Measurements from ENCODE around the gene CEMIP2.

Gene CEMIP2

GRCh38 chr9:71655141-71655540, 113.2 kb downstream of the CEMIP2 start:
- no peak for DNase-seq (ENCODE audit: low read depth in 1 of 2, low spot score in 1 of 2)
- TF ChIP-seq CTCF (IDR thresholded peaks at IDR 0.05; ENCODE audit: insufficient read depth, low read length) (no peak), SPI1 (IDR thresholded peaks at IDR 0.05; ENCODE audit: borderline replicate concordance, low read depth) (no peak), REST (IDR thresholded peaks at IDR 0.05; ENCODE audit: insufficient replicate concordance, low read depth) (no peak), GABPA (IDR thresholded peaks at IDR 0.05; ENCODE audit: low read depth) (no peak), POLR2AphosphoS5 (IDR thresholded peaks at IDR 0.05; ENCODE audit: low read depth) (no peak)
- Histone ChIP-seq H3K27ac (replicated peaks) (no peak overlapping the region), H3K4me3 (replicated peaks; ENCODE audit: insufficient read depth, low read length) (no peak overlapping the region), H3K27me3 (ENCODE audit: insufficient read depth, poor library complexity, severe bottlenecking) (no peaks in the 10 kb centered on the region)

GRCh38 chr9:71652480-71652879, 115.8 kb downstream of the CEMIP2 start:
- Histone ChIP-seq H3K27me3 (ENCODE audit: insufficient read depth, poor library complexity, severe bottlenecking) (no peaks in the 10 kb centered on the region), H3K4me3 (replicated peaks; ENCODE audit: insufficient read depth, low read length) (no peak overlapping the region), H3K27ac (replicated peaks) (no peak overlapping the region)
- TF ChIP-seq REST (IDR thresholded peaks at IDR 0.05; ENCODE audit: insufficient replicate concordance, low read depth) (no peak), CTCF (IDR thresholded peaks at IDR 0.05; ENCODE audit: insufficient read depth, low read length) (no peak), SPI1 (IDR thresholded peaks at IDR 0.05; ENCODE audit: borderline replicate concordance, low read depth) (no peak)
- DNase-seq (ENCODE audit: low read depth in 1 of 2, low spot score in 1 of 2) = no peak

- H3K27ac ChIP-seq (replicated peaks) = no peak overlapping the region
- no peaks in the 10 kb centered on the region for H3K27me3 ChIP-seq (ENCODE audit: insufficient read depth, poor library complexity, severe bottlenecking)
- TF ChIP-seq CTCF (IDR thresholded peaks at IDR 0.05; ENCODE audit: insufficient read depth, low read length) (no peak), GABPA (IDR thresholded peaks at IDR 0.05; ENCODE audit: low read depth) (no peak), POLR2AphosphoS5 (IDR thresholded peaks at IDR 0.05; ENCODE audit: low read depth) (no peak)
- no peak overlapping the region for H3K4me3 ChIP-seq (replicated peaks; ENCODE audit: insufficient read depth, low read length)
- no peak for DNase-seq (ENCODE audit: low read depth in 1 of 2, low spot score in 1 of 2)
Measured at GRCh38 chr9:71648453-71648852, 119.9 kb downstream of the CEMIP2 start.

- no peak for TF ChIP-seq GABPA (IDR thresholded peaks at IDR 0.05; ENCODE audit: low read depth)
- TF ChIP-seq REST (IDR thresholded peaks at IDR 0.05; ENCODE audit: insufficient replicate concordance, low read depth) = no peak
- TF ChIP-seq POLR2AphosphoS5 (IDR thresholded peaks at IDR 0.05; ENCODE audit: low read depth) = peak; percentile 74
- no peak for TF ChIP-seq CTCF (IDR thresholded peaks at IDR 0.05; ENCODE audit: insufficient read depth, low read length)
- TF ChIP-seq SPI1 (IDR thresholded peaks at IDR 0.05; ENCODE audit: borderline replicate concordance, low read depth) = peak; percentile 97
- Histone ChIP-seq H3K27me3 (ENCODE audit: insufficient read depth, poor library complexity, severe bottlenecking) (no peaks in the 10 kb centered on the region), H3K27ac (replicated peaks) (no peak overlapping the region), H3K4me3 (replicated peaks; ENCODE audit: insufficient read depth, low read length) (no peak overlapping the region)
- DNase-seq (ENCODE audit: low read depth in 1 of 2, low spot score in 1 of 2) = peak; percentile 59 to 77
Measured at GRCh38 chr9:71647094-71647591, 121.2 kb downstream of the CEMIP2 start.

Measured in HL-60 (cell line).